SHP77 treated with DMSO at 0.1 percent for 48 hours (cell line): ENCODE measurements around the gene OR13J1.
"Not testable (repeated sequence)": the region's sequence is repeated elsewhere in the genome, so short reads cannot be mapped to it uniquely, and the experiment has no call there.

Experiments
- DNase-seq: peaks from one replicate; lab custom pipeline; 2025; lab: John Stamatoyannopoulos, UW

OR13J1 gene

DNA sequence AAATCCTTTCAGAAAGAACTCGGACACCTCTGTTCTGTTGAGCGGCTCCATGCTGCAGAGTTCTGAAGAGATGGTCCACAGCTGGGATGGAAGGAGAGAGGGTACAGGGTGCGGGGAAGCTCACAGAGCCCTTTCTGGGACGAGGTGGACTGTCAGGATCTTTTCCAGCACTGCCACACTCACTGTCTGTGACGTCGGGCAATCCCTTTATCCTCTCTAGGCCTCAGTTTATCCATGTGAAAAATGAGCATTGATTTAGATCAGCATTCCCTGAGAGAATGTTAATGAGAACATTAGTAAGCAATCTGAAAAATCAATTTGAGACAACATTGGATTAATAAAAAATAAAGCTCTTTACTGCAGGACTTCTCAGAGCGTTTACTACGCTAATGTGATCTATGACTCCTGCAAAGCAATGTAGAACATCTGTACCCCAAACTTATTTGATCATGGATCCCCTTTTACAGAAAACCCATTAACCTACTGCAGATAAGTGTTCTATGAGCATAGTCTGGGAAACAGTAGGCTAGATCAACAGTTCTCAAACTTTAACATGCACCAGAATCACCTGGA lies at the start of gene OR13J1:
TSS of gene OR13J1 (minus strand) at position 51 of the 573 bp plus-strand sequence. CDS start at position 51, 0 bp downstream.
- DNase-seq = no peak

DNA sequence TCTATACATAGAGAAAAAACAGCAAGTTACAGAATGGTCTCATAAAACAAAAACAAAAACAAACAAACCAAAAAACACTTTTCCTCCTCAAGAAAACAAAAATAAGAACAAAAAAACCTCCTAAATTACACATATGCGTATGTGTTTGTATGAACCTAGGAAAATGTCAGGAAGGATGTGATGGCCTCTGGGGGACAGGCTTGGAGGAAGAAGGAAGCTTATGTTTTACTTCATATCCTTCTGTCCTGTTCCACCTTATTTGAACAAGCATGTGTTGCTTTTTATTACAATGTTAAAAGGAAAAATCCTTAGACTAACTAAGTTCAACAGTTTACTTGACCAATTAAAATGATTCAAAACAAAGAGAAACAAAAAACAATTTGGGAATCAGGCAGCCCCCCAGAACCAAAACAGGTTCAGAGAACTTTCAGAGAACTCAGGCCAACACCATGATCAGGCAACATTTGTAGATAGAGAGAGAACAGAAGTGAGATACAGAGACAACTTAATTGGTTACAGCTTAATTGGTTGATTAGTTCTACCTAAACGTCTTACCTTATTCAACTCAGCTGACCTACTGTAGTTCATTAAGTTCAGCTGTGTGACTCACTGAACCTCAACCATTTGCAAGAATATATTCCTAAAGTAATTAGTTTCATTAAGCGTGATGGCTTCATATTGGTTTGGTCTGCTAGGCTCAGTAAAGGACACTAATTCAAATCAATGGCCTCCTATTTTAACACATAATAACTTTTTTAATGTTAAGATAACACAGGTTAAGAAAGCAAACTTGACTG lies 49.2 kb upstream of the OR13J1 start:
- DNase-seq = no peak

DNA sequence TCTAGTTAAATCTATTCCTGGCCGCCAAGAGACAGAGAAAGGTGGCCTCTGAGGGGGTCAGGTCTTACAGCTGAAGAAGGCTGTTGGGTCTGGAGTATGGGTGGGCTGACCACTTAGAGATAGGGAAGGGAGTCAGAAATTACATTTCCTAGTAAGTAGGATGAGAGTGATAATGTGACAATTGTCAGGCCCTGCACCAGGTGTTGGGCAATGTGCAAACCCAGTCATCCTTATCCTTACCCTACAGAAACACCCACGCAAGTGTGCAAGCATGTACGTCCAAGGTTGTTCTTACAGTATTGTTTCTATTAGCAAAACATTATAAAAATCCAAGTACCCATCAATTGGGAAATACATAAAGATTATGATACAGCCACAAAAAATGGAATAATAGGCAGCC lies 48.6 kb upstream of the OR13J1 start:
- no peak for DNase-seq

GRCh38 chr9:35917261-35917660 lies 47.1 kb upstream of the OR13J1 start:
- no peak for DNase-seq

DNA sequence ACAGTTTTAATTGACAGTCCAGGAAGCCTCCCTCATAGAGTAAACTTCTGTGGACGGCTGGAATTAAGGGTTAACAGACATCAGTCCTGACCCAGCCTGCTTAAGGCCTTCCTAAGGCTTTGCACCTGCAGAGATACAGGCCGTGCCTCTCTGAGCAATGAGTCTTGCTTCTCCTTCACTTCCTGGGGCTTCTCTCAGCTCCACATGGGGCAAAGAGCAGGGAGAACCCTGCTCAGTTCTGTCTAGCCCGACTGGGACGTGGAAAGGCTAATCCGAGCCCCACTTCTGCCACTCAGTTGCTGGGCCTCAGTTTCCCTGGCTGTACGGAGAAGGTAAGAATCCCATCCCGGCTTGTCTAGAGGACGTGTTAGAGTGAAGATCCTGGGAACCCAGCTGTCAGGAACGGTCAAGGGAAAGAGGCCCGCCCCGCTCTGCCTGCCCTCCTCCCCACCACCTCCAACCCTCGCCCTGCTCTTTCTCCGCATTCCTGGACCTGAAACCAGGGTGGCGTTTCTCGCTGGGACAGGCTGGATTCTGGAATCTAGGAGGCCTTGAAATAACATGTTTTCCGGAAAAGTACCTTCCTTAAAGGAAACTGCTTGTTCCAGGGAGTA lies 45.6 kb upstream of the OR13J1 start:
- DNase-seq = no peak

GRCh38 chr9:35914301-35914807 lies 44.2 kb upstream of the OR13J1 start:
- DNase-seq = no peak

GRCh38 chr9:35913429-35913828 lies 43.2 kb upstream of the OR13J1 start:
- not testable (repeated sequence) for DNase-seq

GRCh38 chr9:35912791-35913400 lies 42.7 kb upstream of the OR13J1 start:
- no peak for DNase-seq

DNA sequence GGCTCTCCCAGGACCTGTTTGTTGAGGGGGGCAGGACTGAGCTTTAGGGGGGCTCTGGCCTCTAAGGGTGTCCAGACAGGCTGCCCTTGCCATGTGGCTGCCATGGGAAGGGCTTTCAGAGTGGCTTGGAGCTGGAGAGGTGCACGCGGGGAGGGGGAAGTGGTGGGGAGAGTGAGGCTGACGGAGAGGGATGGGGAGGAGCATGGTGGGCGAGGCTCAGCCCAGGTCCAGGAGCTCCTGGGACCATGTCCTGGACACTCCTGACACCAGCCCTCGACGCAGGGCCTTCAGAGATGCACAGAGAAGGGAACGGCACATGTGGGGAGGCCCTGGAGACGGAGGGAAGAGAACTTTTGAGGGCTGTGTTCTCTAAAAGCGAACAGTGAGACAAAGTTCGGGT lies 41.5 kb upstream of the OR13J1 start:
- DNase-seq = no peak

- peak; percentile 6 for DNase-seq
Measured at GRCh38 chr9:35910613-35911359, 40.6 kb upstream of the OR13J1 start.

DNA sequence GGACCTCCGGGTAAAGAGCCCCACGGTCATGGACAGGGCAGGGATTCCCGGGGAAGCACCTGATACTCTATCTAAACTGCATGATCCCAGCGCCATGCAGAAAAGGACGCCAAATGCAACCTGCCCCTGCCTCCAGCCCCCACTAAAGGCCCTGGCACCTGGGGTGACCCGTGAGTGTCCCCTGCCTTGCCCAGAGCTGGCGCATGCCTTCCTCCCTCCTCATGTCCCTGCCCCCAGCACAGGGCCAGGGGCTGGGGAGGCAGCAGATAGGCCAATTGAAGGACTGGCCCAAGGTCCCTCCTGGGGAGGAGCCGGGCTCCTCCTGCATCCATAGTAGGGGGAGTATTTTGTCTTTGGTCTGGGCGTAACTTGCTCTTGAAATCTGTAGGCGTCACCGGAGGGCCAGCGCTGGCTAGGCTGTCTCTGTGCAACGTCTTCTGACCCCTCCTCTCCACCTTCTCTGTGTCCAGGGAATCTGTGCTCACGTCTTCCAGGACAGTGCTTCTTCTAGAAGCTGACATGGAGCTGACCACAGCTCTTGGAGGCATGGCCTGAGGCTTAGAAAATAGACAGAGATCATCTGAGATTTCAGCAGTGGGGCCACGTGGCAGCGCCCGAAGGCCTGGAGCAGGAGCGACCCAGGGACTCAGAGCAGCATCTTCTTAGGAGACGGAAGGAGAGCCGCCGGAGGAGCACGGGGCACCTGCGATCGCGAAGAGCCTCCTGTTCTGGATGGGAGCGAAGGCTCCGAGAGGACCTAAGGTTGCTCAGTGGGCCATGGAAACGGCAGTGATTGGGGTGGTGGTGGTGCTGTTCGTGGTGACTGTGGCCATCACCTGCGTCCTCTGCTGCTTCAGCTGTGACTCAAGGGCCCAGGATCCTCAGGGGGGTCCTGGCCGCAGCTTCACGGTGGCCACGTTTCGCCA lies 39.7 kb upstream of the OR13J1 start:
- DNase-seq = no peak

DNA sequence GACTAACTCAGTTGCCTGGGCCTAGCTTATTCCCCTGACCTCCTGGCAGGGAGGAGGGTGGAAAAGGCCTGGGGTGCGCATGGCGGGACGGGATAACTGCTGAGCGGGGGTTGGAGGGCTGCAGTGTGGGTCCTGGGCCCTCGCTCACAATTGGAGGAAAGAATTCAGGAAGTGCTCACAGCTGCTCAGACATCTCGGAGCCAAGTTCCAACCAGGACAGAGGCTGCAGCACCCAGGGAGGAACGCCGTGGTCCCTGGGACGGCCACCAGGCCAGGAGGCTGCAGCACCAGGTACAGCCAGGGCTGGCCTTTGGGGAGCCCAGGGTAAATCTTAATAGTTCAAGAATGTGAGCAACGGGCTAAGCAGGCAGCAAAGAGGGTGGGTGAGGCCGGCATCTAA lies 39.1 kb upstream of the OR13J1 start, which contains the start of gene SPAAR:
TSS of gene SPAAR (plus strand) at position 217 of the 400 bp plus-strand sequence. CDS start 974 bp downstream, outside the sequence.
- no peak for DNase-seq

DNA sequence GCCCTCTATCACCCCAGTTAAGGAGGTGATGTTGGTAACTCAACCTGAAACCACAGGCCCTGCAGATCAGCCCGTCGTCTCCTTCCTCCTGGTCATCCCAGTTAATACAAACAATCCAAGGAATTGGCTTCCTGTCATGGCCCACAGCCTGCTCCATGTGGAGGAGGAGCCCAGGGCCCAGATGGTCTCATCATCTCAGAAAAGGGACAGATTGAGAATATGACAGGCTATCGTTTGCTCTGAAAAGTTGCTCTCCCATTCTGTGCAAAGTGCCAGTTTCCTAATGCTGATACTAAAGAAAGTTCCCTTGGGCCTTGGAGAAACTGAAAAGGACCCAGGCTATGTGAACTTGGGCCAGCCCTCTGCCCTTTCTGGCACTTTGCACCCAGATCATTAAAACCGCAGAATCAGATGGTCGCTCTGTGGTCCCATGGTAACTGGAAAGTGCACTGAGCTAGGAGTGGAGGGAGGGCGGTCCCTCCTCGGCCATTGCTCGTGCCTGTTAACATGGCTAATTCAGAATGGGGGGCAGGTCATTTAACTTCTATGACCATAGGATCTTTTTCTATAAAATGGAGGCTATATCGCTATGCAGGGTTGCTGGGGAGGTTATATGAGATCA lies 38.4 kb upstream of the OR13J1 start:
- no peak for DNase-seq

- DNase-seq = no peak
Measured at GRCh38 chr9:35907711-35908503, 37.7 kb upstream of the OR13J1 start.

GRCh38 chr9:35906923-35907699 lies 36.9 kb upstream of the OR13J1 start:
- no peak for DNase-seq

DNA sequence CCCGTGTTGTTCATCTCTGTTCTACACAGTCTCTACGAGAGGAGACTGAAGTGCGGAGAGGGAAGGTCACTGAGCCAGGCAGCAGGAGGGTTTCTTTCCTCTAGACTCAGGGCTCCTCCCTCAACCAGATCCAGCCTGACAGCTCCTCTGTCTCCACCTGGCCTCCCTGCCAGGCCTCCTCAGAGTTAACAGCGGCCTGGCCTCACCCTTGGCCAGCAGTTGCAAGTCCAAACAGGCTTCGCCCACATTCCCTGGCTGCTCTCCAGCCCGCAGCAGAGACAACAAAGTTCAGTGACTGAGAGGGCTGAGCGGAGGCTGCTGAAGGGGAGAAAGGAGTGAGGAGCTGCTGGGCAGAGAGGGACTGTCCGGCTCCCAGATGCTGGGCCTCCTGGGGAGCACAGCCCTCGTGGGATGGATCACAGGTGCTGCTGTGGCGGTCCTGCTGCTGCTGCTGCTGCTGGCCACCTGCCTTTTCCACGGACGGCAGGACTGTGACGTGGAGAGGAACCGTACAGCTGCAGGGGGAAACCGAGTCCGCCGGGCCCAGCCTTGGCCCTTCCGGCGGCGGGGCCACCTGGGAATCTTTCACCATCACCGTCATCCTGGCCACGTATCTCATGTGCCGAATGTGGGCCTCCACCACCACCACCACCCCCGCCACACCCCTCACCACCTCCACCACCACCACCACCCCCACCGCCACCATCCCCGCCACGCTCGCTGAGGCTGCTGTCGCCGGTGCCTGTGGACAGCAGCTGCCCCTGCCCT lies 35.9 kb upstream of the OR13J1 start, which contains the start of gene HRCT1:
TSS of gene HRCT1 (plus strand) at position 291 of the 768 bp plus-strand sequence. CDS start at position 377, 86 bp downstream.
- peak; percentile 57 for DNase-seq

GRCh38 chr9:35905051-35905781 lies 35.0 kb upstream of the OR13J1 start:
- DNase-seq = no peak
